ENCODE results near the gene NCBP2.

DNA sequence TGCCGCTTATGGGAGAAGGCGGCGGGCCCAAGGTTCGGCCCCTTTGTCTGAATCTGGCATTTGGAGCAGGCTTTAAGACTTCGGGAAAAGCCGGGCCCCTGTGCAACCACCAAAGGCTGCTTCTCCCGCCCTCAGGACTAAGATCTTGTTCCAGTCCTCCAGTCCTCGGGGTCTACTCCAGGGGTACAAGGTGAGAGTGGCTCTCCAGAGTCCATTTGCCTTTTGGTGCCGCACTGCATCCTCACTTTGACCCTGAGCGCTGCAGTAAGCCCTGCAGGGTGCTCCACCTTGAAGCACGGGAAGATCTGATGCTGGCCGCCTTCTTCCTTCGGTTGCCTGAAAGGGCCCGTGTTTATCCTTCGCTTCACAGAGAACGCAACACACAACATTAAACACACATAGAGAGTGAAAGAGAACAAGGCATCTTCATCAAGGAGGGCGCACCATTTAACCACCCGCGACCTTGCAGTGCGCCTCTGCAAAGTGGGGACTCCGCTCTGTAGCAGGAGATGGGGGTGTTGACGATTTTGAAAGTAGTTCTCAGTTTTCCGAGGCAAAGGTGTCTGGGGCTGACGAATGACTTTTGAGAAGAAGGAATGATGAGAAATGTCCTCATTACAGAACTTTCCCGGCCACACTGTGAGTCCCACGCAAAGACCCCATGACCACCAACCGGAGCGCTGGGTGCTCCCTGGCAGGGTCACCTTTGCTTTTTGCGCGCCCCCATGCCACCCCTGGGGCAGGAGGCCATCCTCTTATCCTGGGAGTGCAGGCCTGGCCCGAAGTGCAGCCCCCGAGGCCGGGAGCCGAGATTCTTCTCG, 25.3 kb upstream of the NCBP2 start:
- TF ChIP-seq ESRRG (CRISPR knock-in tag; IDR thresholded peaks at IDR 0.05) (no peak), ZNF70 (CRISPR knock-in tag; IDR thresholded peaks at IDR 0.05) (no peak), GLIS3 (CRISPR knock-in tag; IDR thresholded peaks at IDR 0.05) (no peak), TOX (CRISPR knock-in tag; IDR thresholded peaks at IDR 0.05; ENCODE audit: borderline replicate concordance) (no peak), ISL1 (CRISPR knock-in tag; IDR thresholded peaks at IDR 0.05) (no peak), OSR1 (CRISPR knock-in tag; IDR thresholded peaks at IDR 0.05) (no peak), BACH2 (CRISPR knock-in tag; IDR thresholded peaks at IDR 0.05; ENCODE audit: borderline replicate concordance) (no peak), PPARA (CRISPR knock-in tag; IDR thresholded peaks at IDR 0.05; ENCODE audit: borderline replicate concordance) (no peak), ARNTL (CRISPR knock-in tag; IDR thresholded peaks at IDR 0.05; ENCODE audit: borderline replicate concordance, low read depth) (no peak)
- TF ChIP-seq, protein P1, sequence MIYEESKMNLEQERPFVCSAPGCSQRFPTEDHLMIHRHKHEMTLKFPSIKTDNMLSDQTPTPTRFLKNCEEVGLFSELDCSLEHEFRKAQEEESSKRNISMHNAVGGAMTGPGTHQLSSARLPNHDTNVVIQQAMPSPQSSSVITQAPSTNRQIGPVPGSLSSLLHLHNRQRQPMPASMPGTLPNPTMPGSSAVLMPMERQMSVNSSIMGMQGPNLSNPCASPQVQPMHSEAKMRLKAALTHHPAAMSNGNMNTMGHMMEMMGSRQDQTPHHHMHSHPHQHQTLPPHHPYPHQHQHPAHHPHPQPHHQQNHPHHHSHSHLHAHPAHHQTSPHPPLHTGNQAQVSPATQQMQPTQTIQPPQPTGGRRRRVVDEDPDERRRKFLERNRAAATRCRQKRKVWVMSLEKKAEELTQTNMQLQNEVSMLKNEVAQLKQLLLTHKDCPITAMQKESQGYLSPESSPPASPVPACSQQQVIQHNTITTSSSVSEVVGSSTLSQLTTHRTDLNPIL (CRISPR knock-in tag; IDR thresholded peaks at IDR 0.05; ENCODE audit: low read depth), result no peak
- TF ChIP-seq, protein P2, sequence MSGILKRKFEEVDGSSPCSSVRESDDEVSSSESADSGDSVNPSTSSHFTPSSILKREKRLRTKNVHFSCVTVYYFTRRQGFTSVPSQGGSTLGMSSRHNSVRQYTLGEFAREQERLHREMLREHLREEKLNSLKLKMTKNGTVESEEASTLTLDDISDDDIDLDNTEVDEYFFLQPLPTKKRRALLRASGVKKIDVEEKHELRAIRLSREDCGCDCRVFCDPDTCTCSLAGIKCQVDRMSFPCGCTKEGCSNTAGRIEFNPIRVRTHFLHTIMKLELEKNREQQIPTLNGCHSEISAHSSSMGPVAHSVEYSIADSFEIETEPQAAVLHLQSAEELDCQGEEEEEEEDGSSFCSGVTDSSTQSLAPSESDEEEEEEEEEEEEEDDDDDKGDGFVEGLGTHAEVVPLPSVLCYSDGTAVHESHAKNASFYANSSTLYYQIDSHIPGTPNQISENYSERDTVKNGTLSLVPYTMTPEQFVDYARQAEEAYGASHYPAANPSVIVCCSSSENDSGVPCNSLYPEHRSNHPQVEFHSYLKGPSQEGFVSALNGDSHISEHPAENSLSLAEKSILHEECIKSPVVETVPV (CRISPR knock-in tag; IDR thresholded peaks at IDR 0.05), result no peak
- TF ChIP-seq, protein P3, sequence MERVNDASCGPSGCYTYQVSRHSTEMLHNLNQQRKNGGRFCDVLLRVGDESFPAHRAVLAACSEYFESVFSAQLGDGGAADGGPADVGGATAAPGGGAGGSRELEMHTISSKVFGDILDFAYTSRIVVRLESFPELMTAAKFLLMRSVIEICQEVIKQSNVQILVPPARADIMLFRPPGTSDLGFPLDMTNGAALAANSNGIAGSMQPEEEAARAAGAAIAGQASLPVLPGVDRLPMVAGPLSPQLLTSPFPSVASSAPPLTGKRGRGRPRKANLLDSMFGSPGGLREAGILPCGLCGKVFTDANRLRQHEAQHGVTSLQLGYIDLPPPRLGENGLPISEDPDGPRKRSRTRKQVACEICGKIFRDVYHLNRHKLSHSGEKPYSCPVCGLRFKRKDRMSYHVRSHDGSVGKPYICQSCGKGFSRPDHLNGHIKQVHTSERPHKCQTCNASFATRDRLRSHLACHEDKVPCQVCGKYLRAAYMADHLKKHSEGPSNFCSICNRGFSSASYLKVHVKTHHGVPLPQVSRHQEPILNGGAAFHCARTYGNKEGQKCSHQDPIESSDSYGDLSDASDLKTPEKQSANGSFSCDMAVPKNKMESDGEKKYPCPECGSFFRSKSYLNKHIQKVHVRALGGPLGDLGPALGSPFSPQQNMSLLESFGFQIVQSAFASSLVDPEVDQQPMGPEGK (CRISPR knock-in tag; IDR thresholded peaks at IDR 0.05; ENCODE audit: borderline replicate concordance), result no peak
- TF ChIP-seq, protein P4, sequence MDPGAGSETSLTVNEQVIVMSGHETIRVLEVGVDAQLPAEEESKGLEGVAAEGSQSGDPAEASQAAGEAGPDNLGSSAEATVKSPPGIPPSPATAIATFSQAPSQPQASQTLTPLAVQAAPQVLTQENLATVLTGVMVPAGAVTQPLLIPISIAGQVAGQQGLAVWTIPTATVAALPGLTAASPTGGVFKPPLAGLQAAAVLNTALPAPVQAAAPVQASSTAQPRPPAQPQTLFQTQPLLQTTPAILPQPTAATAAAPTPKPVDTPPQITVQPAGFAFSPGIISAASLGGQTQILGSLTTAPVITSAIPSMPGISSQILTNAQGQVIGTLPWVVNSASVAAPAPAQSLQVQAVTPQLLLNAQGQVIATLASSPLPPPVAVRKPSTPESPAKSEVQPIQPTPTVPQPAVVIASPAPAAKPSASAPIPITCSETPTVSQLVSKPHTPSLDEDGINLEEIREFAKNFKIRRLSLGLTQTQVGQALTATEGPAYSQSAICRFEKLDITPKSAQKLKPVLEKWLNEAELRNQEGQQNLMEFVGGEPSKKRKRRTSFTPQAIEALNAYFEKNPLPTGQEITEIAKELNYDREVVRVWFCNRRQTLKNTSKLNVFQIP (CRISPR knock-in tag; IDR thresholded peaks at IDR 0.05; ENCODE audit: borderline replicate concordance, low read depth), result no peak
